ENCODE data around the gene DGKD. TPM values are rescaled to one million over a fixed set of nuclear protein-coding genes. Genes with fewer than 3 reads are reported as not detected.
A peak's percentile ranks its signal among the peaks of the same experiment; 100 is the strongest.

Gene DGKD
- total RNA-seq, 1 donor from 2014 or later = 69.3 TPM

- Histone ChIP-seq H3K27ac (no peak overlapping the region), H3K4me3 (no peak overlapping the region), H3K27me3 (ENCODE audit: low read depth) (no peaks in the 10 kb centered on the region), H3K36me3 (peaks cover 86% of the 10 kb centered on the region), H3K9me3 (no peaks in the 10 kb centered on the region), H3K4me1 (no peaks in the 10 kb centered on the region)
- no peak for DNase-seq
- ATAC-seq = no peak
- TF ChIP-seq, protein P1, sequence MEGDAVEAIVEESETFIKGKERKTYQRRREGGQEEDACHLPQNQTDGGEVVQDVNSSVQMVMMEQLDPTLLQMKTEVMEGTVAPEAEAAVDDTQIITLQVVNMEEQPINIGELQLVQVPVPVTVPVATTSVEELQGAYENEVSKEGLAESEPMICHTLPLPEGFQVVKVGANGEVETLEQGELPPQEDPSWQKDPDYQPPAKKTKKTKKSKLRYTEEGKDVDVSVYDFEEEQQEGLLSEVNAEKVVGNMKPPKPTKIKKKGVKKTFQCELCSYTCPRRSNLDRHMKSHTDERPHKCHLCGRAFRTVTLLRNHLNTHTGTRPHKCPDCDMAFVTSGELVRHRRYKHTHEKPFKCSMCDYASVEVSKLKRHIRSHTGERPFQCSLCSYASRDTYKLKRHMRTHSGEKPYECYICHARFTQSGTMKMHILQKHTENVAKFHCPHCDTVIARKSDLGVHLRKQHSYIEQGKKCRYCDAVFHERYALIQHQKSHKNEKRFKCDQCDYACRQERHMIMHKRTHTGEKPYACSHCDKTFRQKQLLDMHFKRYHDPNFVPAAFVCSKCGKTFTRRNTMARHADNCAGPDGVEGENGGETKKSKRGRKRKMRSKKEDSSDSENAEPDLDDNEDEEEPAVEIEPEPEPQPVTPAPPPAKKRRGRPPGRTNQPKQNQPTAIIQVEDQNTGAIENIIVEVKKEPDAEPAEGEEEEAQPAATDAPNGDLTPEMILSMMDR (IDR thresholded peaks at IDR 0.05) = no peak
- intact Hi-C loops (cut with DNase I) = no loop called here
Measured at GRCh38 chr2:233448220-233448559, 93.9 kb downstream of the DGKD start.

DNA sequence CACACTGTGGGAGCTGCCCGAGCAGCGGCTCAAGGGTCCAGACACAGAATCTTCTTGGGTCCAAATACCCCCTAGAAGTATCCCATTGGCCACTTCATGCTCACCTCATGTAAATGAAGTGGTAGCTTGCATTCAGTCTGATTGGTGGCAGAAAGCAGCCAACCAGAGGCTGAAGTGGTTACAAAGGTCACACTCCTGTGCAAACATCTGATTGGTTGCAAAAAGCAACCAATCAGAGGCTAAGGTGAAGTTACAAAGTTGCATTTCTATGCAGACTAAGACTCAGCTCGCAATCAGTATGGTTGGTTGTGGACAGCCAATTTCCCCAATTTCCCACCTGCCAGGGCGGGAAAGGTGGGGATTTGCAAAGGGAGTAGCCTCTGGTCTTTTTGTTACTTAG lies 94.3 kb downstream of the DGKD start:
- no peaks in the 10 kb centered on the region for H3K4me1 ChIP-seq
- TF ChIP-seq, protein P1 (IDR thresholded peaks at IDR 0.05) = no peak
- DNase-seq (no peak), ATAC-seq (no peak)
- no peak overlapping the region for H3K4me3 ChIP-seq
- H3K27me3 ChIP-seq (ENCODE audit: low read depth) = no peaks in the 10 kb centered on the region
- H3K36me3 ChIP-seq = peaks cover 90% of the 10 kb centered on the region
- H3K27ac ChIP-seq = no peak overlapping the region
- H3K9me3 ChIP-seq = no peaks in the 10 kb centered on the region
- intact Hi-C loops (cut with DNase I) = no loop called here

GRCh38 chr2:233449081-233449901 lies 95.0 kb downstream of the DGKD start:
- Histone ChIP-seq H3K9me3 (no peaks in the 10 kb centered on the region), H3K27ac (no peak overlapping the region), H3K4me1 (no peaks in the 10 kb centered on the region), H3K4me3 (no peak overlapping the region), H3K36me3 (peaks cover 97% of the 10 kb centered on the region), H3K27me3 (ENCODE audit: low read depth) (no peaks in the 10 kb centered on the region)
- ATAC-seq (peak; percentile 59 to 62), DNase-seq (peak; percentile 48)
- TF ChIP-seq, protein P1 (IDR thresholded peaks at IDR 0.05) = peak; percentile 51
- intact Hi-C loops (cut with DNase I) = no loop called here

- intact Hi-C loops (cut with DNase I) = no loop called here
Measured at GRCh38 chr2:233449921-233450863, 95.9 kb downstream of the DGKD start.

More at GRCh38 chr2:233449921-233450863, 95.9 kb downstream of the DGKD start:
- TF ChIP-seq, protein P1 (IDR thresholded peaks at IDR 0.05) = no peak
- Histone ChIP-seq H3K36me3 (peaks cover 100% of the 10 kb centered on the region), H3K27me3 (ENCODE audit: low read depth) (no peaks in the 10 kb centered on the region), H3K4me3 (no peak overlapping the region), H3K9me3 (no peaks in the 10 kb centered on the region), H3K27ac (no peak overlapping the region), H3K4me1 (no peaks in the 10 kb centered on the region)
- DNase-seq = peak; percentile 37
- ATAC-seq = no peak

Data from lower lobe of right lung (tissue), 2 donors.